ENCODE measurements around the gene EFTUD2. TPM values are rescaled to one million over a fixed set of nuclear protein-coding genes. Genes with fewer than 3 reads are reported as not detected.

The EFTUD2 gene
- total and polyA plus RNA-seq, 2 experiments from 2014 or later, result 65.2 to 87.0 TPM

DNA sequence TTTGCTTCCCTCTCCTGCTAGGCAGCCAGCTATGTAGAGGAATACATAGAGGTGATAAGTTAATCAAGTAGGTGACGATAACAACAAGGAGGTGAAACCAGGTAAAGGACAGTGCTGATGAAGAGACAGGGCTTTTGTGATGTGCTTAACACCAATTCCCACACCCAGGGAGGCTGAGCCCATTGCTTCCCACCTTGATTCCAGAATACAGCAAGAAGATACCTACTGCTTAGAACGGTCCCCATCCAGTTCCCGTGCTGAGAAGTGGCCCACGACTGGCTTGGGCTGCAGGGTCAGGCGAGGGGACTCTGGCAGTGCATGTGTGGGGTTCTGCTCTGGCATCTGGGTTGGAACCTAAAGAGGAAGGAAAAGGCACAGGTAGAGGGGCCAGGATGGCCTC, 32.1 kb upstream of the EFTUD2 start:
- WGBS (ENCODE audit: low lambda C conversion rate, missing lambda C conversion rate), result 95% methylated on average over 5 of the region's 5 CpGs
- Histone ChIP-seq H3K4me3 (no peak overlapping the region), H2AFZ (no peak overlapping the region), H3K4me1 (ENCODE audit: insufficient read depth) (no peaks in the 10 kb centered on the region), H3K9me3 (ENCODE audit: low read depth) (no peaks in the 10 kb centered on the region), H3K36me3 (replicated peaks; ENCODE audit: insufficient read depth, low read depth) (no peaks in the 10 kb centered on the region), H3K79me2 (no peaks in the 10 kb centered on the region), H3K27me3 (no peaks in the 10 kb centered on the region), H4K20me1 (ENCODE audit: insufficient read depth, poor library complexity, severe bottlenecking) (no peaks in the 10 kb centered on the region), H3K4me2 (no peak overlapping the region), H3K9me2 (replicated peaks; ENCODE audit: insufficient read depth) (no peaks in the 10 kb centered on the region), H3K27ac (no peak overlapping the region)
- DNase-seq (ENCODE audit: low spot score), result no peak
- no peak for TF ChIP-seq EZH2 (IDR thresholded peaks at IDR 0.05; ENCODE audit: borderline replicate concordance)
- TF ChIP-seq CTCF (IDR thresholded peaks at IDR 0.05; ENCODE audit: poor library complexity), result no peak
- TF ChIP-seq EZH2phosphoT487 (IDR thresholded peaks at IDR 0.05; ENCODE audit: low read depth, severe bottlenecking, unreplicated experiment), result no peak

DNA sequence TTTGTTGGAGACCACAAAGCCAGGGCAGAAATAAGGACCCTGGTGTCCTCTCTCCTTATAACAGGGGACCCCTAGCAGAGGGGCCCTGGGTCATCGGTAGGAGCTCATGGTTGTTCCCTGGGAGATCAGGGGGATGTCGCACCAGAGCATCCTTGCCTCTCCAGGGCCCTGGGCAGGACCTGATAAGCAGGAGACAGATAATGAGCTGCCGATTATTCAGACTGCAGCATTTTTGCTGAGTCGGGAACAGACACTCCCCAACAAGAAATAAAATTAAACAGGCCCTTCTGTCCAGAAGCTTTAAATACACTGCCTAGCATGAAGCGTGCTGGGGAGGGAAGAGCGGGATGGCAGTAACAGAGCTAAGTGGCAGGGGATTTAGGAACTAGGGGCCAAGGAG, 31.4 kb upstream of the EFTUD2 start:
- 81% methylated on average over 6 of the region's 6 CpGs for WGBS (ENCODE audit: low lambda C conversion rate, missing lambda C conversion rate)
- TF ChIP-seq EZH2 (IDR thresholded peaks at IDR 0.05; ENCODE audit: borderline replicate concordance) (no peak), EZH2phosphoT487 (IDR thresholded peaks at IDR 0.05; ENCODE audit: low read depth, severe bottlenecking, unreplicated experiment) (no peak), CTCF (IDR thresholded peaks at IDR 0.05; ENCODE audit: poor library complexity) (no peak)
- H2AFZ ChIP-seq, result no peak overlapping the region
- no peak overlapping the region for H3K4me2 ChIP-seq
- H3K27me3 ChIP-seq, result no peaks in the 10 kb centered on the region
- H4K20me1 ChIP-seq (ENCODE audit: insufficient read depth, poor library complexity, severe bottlenecking), result no peaks in the 10 kb centered on the region
- H3K27ac ChIP-seq, result no peak overlapping the region
- DNase-seq (ENCODE audit: low spot score), result no peak
- no peaks in the 10 kb centered on the region for H3K9me2 ChIP-seq (replicated peaks; ENCODE audit: insufficient read depth)
- H3K79me2 ChIP-seq, result no peaks in the 10 kb centered on the region
- no peaks in the 10 kb centered on the region for H3K36me3 ChIP-seq (replicated peaks; ENCODE audit: insufficient read depth, low read depth)
- no peak overlapping the region for H3K4me3 ChIP-seq
- H3K4me1 ChIP-seq (ENCODE audit: insufficient read depth), result no peaks in the 10 kb centered on the region
- no peaks in the 10 kb centered on the region for H3K9me3 ChIP-seq (ENCODE audit: low read depth)

DNA sequence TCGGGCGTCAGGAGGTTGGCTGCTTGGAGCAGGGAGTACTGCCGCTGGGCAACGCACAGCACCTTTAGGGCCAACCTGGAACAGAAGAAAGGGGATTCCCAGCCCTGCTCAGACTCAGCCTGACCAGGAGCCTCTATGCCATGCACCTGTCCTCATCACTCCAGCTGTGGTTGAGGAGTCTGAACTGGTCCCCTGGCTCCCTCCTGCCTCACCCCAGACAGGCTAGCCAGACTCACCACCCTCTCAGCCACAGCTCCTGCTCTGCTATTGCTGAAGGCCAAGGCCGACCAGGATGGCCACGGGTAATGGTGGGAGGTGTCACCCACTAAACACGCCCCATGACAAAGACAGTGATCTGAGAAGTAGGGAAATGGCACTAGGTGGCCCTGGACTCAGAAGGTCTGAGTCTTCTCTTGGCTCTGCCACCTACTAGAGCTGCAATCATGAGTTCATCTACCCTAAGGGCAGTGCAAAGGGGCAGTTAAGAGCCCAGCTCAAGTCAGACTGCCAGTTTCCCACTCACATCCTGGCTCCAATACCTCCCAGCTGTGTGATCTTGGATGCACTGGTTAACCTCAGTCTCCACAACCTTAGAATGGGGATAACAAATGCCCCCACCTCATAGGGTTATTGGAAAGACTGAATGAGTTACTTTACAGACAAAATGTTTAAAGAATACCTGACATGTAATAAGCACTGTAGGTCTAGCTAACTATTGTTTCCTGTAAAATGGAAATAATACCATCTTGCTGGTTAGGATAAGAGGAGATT, 29.9 kb upstream of the EFTUD2 start:
- Histone ChIP-seq H3K4me1 (ENCODE audit: insufficient read depth) (no peaks in the 10 kb centered on the region), H3K36me3 (replicated peaks; ENCODE audit: insufficient read depth, low read depth) (no peaks in the 10 kb centered on the region), H3K4me2 (no peak overlapping the region), H3K4me3 (no peak overlapping the region), H3K9me2 (replicated peaks; ENCODE audit: insufficient read depth) (no peaks in the 10 kb centered on the region), H3K27me3 (no peaks in the 10 kb centered on the region), H3K27ac (no peak overlapping the region), H3K9me3 (ENCODE audit: low read depth) (no peaks in the 10 kb centered on the region), H3K79me2 (no peaks in the 10 kb centered on the region), H2AFZ (no peak overlapping the region), H4K20me1 (ENCODE audit: insufficient read depth, poor library complexity, severe bottlenecking) (no peaks in the 10 kb centered on the region)
- no peak for DNase-seq (ENCODE audit: low spot score)
- 94% methylated on average over 7 of the region's 7 CpGs for WGBS (ENCODE audit: low lambda C conversion rate, missing lambda C conversion rate)
- TF ChIP-seq CTCF (IDR thresholded peaks at IDR 0.05; ENCODE audit: poor library complexity) (no peak), EZH2 (IDR thresholded peaks at IDR 0.05; ENCODE audit: borderline replicate concordance) (no peak), EZH2phosphoT487 (IDR thresholded peaks at IDR 0.05; ENCODE audit: low read depth, severe bottlenecking, unreplicated experiment) (no peak)

Measured in hepatocyte (in vitro differentiated cells).